ENCODE measurements around the gene TEX36.

DNA sequence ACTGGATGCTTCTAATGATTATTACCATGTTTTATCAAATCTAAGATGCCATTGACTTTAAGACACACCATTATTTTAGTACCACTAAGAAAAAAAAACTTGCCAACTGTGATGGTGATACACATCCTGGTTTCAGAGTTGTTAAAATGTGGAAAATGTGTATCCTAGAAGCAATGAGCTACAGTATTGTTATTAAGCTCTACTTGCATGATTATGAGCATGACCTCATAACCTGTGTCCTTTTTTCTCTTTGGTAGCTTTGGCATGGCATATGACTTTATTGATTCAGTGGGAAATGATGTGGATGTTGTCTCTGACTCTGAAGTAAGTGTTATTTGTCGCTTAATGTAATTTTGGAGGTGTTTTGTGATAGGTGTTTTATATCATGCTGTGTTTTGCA is 39.8 kb upstream of the TEX36 start:
- no peak for TF ChIP-seq EZH2 (IDR thresholded peaks at IDR 0.05; ENCODE audit: borderline replicate concordance, low read length)
- TF ChIP-seq, protein P1, sequence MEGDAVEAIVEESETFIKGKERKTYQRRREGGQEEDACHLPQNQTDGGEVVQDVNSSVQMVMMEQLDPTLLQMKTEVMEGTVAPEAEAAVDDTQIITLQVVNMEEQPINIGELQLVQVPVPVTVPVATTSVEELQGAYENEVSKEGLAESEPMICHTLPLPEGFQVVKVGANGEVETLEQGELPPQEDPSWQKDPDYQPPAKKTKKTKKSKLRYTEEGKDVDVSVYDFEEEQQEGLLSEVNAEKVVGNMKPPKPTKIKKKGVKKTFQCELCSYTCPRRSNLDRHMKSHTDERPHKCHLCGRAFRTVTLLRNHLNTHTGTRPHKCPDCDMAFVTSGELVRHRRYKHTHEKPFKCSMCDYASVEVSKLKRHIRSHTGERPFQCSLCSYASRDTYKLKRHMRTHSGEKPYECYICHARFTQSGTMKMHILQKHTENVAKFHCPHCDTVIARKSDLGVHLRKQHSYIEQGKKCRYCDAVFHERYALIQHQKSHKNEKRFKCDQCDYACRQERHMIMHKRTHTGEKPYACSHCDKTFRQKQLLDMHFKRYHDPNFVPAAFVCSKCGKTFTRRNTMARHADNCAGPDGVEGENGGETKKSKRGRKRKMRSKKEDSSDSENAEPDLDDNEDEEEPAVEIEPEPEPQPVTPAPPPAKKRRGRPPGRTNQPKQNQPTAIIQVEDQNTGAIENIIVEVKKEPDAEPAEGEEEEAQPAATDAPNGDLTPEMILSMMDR (IDR thresholded peaks at IDR 0.05; ENCODE audit: low read length): no peak
